GM19438 (cell line): ENCODE measurements around the gene KIF1A.
"Not testable (repeated sequence)": the region's sequence is repeated elsewhere in the genome, so short reads cannot be mapped to it uniquely, and the experiment has no call there.

Experiments used
- ATAC-seq: cut with Tn5 transposase; IDR thresholded peaks from one replicate; pipeline ENCODE4 v1.9.1; 2021; ENCODE audit warnings: low read depth; ENCODE audit not compliant: unreplicated experiment

The KIF1A gene

GRCh38 chr2:240787521-240788472 lies 32.2 kb downstream of the KIF1A start:
- no peak for ATAC-seq

GRCh38 chr2:240786871-240787311 lies 33.1 kb downstream of the KIF1A start:
- ATAC-seq, result no peak

- ATAC-seq, result no peak
These were observed 33.6 kb downstream of the KIF1A start for GRCh38 chr2:240786355-240786841.

- ATAC-seq, result no peak
These were observed 34.3 kb downstream of the KIF1A start for GRCh38 chr2:240785424-240786335.

GRCh38 chr2:240784629-240785423 lies 35.2 kb downstream of the KIF1A start:
- ATAC-seq, result no peak

- ATAC-seq, result no peak
These were observed 36.0 kb downstream of the KIF1A start for GRCh38 chr2:240783819-240784621.

- no peak for ATAC-seq
These were observed 36.9 kb downstream of the KIF1A start for GRCh38 chr2:240782886-240783818.

GRCh38 chr2:240782221-240782885 lies 37.7 kb downstream of the KIF1A start:
- no peak for ATAC-seq

- ATAC-seq, result no peak
These were observed 38.4 kb downstream of the KIF1A start for GRCh38 chr2:240781471-240782220.

GRCh38 chr2:240780023-240780700 lies 39.9 kb downstream of the KIF1A start:
- no peak for ATAC-seq

GRCh38 chr2:240779250-240779832 lies 40.7 kb downstream of the KIF1A start:
- not testable (repeated sequence) for ATAC-seq

- ATAC-seq, result no peak
These were observed 41.6 kb downstream of the KIF1A start for GRCh38 chr2:240778426-240778825.

GRCh38 chr2:240777456-240778212 lies 42.4 kb downstream of the KIF1A start:
- no peak for ATAC-seq

GRCh38 chr2:240775905-240776304 lies 44.1 kb downstream of the KIF1A start:
- no peak for ATAC-seq

GRCh38 chr2:240774856-240775255 lies 45.2 kb downstream of the KIF1A start:
- ATAC-seq, result no peak
